CD8-positive, alpha-beta memory T cell (primary cell): ENCODE data around the gene BTBD18. TPM values are rescaled to one million over a fixed set of nuclear protein-coding genes. Genes with fewer than 3 reads are reported as not detected.
A peak's percentile ranks its signal among the peaks of the same experiment; 100 is the strongest.

ENCODE experiments used
- CTCF ChIA-PET: fragments of 350-600 bp; sonication (Branson Sonifier 250); formaldehyde crosslinking; loops from one replicate; lab custom pipeline; 2021; ENCODE audit warnings: antibody characterized with exemption; lab: Charles Lee
- POLR2A ChIA-PET: fragments of 350-600 bp; sonication (Branson Sonifier 250); formaldehyde crosslinking; loops from one replicate; lab custom pipeline; 2021; ENCODE audit warnings: antibody characterized with exemption; lab: Charles Lee
- DNase-seq, 5 donors: peaks; one replicate each; pipeline versions ENCODE4 v3.0.0 to v3.0.0-alpha.2; 2020 to 2022; ENCODE audit warnings: mixed read lengths in 1 of 5
- H3K27ac ChIP-seq: one replicate; pipeline ENCODE4 v1.7.0; 2013; ENCODE audit warnings: low read depth, mild to moderate bottlenecking, low read length, moderate library complexity
- H3K27me3 ChIP-seq: 2 replicates; pipeline ENCODE4 v1.7.0; 2013; ENCODE audit warnings: low read length, mild to moderate bottlenecking; ENCODE audit not compliant: insufficient read depth, poor library complexity, severe bottlenecking
- H3K36me3 ChIP-seq: 2 replicates; pipeline ENCODE4 v1.7.0; 2013; ENCODE audit warnings: mild to moderate bottlenecking, low read length, moderate library complexity; ENCODE audit not compliant: insufficient read depth
- H3K4me1 ChIP-seq: 2 replicates; pipeline ENCODE4 v1.7.0; 2013; ENCODE audit warnings: mild to moderate bottlenecking, low read length, moderate library complexity; ENCODE audit not compliant: insufficient read depth
- H3K4me3 ChIP-seq: 2 replicates; pipeline ENCODE4 v1.7.0; 2013; ENCODE audit warnings: mild to moderate bottlenecking, low read length
- H3K9me3 ChIP-seq: 2 replicates; pipeline ENCODE4 v1.7.0; 2013; ENCODE audit warnings: mild to moderate bottlenecking, low read length
- H3K27ac Mint-ChIP-seq, 8 donors: one replicate each; pipeline ENCODE4 v1.8.0; 2020 to 2021; ENCODE audit warnings: mixed read lengths in 8 of 8, mild to moderate bottlenecking in 6 of 8, inconsistent platforms in 3 of 8, moderate library complexity in 3 of 8
- H3K27me3 Mint-ChIP-seq, 2 donors: one replicate each; pipeline ENCODE4 v1.8.0; 2020 to 2021; ENCODE audit warnings: mixed read lengths in 2 of 2, mild to moderate bottlenecking in 1 of 2, moderate library complexity in 1 of 2
- H3K36me3 Mint-ChIP-seq, 3 donors: one replicate each; pipeline ENCODE4 v1.8.0; 2020 to 2021; ENCODE audit warnings: mixed read lengths in 3 of 3, inconsistent platforms in 1 of 3, mild to moderate bottlenecking in 1 of 3
- H3K4me1 Mint-ChIP-seq, 3 donors: one replicate each; pipeline ENCODE4 v1.8.0; 2020 to 2021; ENCODE audit warnings: mixed read lengths in 3 of 3, inconsistent platforms in 1 of 3, mild to moderate bottlenecking in 1 of 3
- H3K4me3 Mint-ChIP-seq, 7 donors: one replicate each; pipeline ENCODE4 v1.8.0; 2020 to 2021; ENCODE audit warnings: mixed read lengths in 7 of 7, mild to moderate bottlenecking in 6 of 7, moderate library complexity in 4 of 7, inconsistent platforms in 2 of 7
- H3K9me3 Mint-ChIP-seq, 5 donors: one replicate each; pipeline ENCODE4 v1.8.0; 2020 to 2022; ENCODE audit warnings: mixed read lengths in 5 of 5, mild to moderate bottlenecking in 3 of 5, moderate library complexity in 2 of 5, inconsistent platforms in 1 of 5
- polyA plus RNA-seq: library from polyadenylated mRNA; unstranded; fragments of 300-500 nt; fragmentation: Illumina TruSeq; gene quantifications from one replicate; pipeline ENCODE4 v1.2.3, GENCODE V29; 2021
- total RNA-seq, 2 experiments: library from RNA; stranded (reverse); gene quantifications; one replicate each; pipeline ENCODE4 v1.2.3, GENCODE V29; 2021

BTBD18 gene
- total and polyA plus RNA-seq, 3 experiments from 2014 or later = 0.89 TPM; not detected in 2

- no peak overlapping the region for H3K4me3 ChIP-seq
- Mint-ChIP-seq H3K27me3 (no peaks in the 10 kb centered on the region), H3K27ac (peak overlapping the region in 1 of 8 donors; percentile 70), H3K9me3 (no peaks in the 10 kb centered on the region), H3K4me3 (no peak overlapping the region), H3K4me1 (no peaks in the 10 kb centered on the region), H3K36me3 (peaks cover 0 to 7% (median 4%) of the 10 kb centered on the region in 3 donors)
- H3K4me1 ChIP-seq = no peaks in the 10 kb centered on the region
- H3K27ac ChIP-seq = peak overlapping the region; percentile 83
- DNase-seq = no peak
- H3K36me3 ChIP-seq = no peaks in the 10 kb centered on the region
- no peaks in the 10 kb centered on the region for H3K9me3 ChIP-seq
- POLR2A ChIA-PET = no interaction called here
- H3K27me3 ChIP-seq = no peaks in the 10 kb centered on the region
- CTCF ChIA-PET = no interaction called here
Measured at GRCh38 chr11:57762235-57762861, 10.7 kb upstream of the BTBD18 start.

- no peaks in the 10 kb centered on the region for H3K4me1 Mint-ChIP-seq
- H3K27ac Mint-ChIP-seq = peak within 1 kb of the TSS in 3 of 8 donors; percentile 17 to 92 (median 59)
- Histone ChIP-seq H3K9me3 (no peaks in the 10 kb centered on the region), H3K36me3 (no peaks in the 10 kb centered on the region), H3K4me3 (no peak within 1 kb of the TSS), H3K27me3 (no peaks in the 10 kb centered on the region), H3K4me1 (no peaks in the 10 kb centered on the region), H3K27ac (peak within 1 kb of the TSS; percentile 83)
- CTCF ChIA-PET = interaction anchor here (0.6 to 1.8 kb wide), 2 partner anchors 10 to 259 kb away, joined by 3 to 6 read pairs; partner anchors contain the start of gene BTBD18
- no peaks in the 10 kb centered on the region for H3K27me3 Mint-ChIP-seq
- DNase-seq = no peak
- no peaks in the 10 kb centered on the region for H3K9me3 Mint-ChIP-seq
- peaks cover 0 to 7% (median 3%) of the 10 kb centered on the region in 3 donors for H3K36me3 Mint-ChIP-seq
- POLR2A ChIA-PET = interaction anchor here (0.6 kb wide), 1 partner anchor 973 kb away, joined by 6 read pairs; no protein-coding TSS in a partner anchor
- H3K4me3 Mint-ChIP-seq = no peak within 1 kb of the TSS
Measured at GRCh38 chr11:57761301-57762234, 9.9 kb upstream of the BTBD18 start, which contains the start of gene CTNND1. Gene CTNND1 (plus strand): TSS chr11:57761802. CDS start chr11:57791479, 29,677 bp downstream.

DNA sequence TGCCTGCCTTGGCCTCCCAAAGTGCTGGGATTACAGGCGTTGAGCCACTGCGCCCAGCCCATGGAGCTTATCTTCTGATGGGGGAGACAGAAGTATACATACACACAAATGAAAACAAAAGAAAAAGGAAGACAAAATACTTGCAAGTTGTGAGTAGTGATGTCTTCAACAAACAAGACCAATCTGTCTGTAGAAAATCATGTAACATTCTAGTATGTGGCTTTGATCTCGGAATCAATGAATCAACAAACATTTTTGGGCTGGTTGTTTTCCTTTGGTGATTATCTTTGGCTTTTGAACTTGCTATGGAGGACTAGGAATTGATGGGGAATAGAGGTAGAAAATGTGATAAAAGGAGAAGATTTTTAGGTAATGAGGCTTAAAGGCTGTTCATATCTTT is 6.6 kb upstream of the BTBD18 start:
- ChIA-PET CTCF (interaction anchor here (1.6 kb wide), 1 partner anchor 42 kb away, joined by 7 read pairs; no protein-coding TSS in a partner anchor), POLR2A (no interaction called here)
- Mint-ChIP-seq H3K4me3 (no peak overlapping the region), H3K27me3 (no peaks in the 10 kb centered on the region), H3K27ac (peak overlapping the region in 1 of 8 donors; percentile 0), H3K9me3 (no peaks in the 10 kb centered on the region), H3K36me3 (peaks cover 0 to 7% (median 0%) of the 10 kb centered on the region in 3 donors), H3K4me1 (no peaks in the 10 kb centered on the region)
- Histone ChIP-seq H3K4me3 (no peak overlapping the region), H3K9me3 (no peaks in the 10 kb centered on the region), H3K27ac (no peak overlapping the region), H3K27me3 (no peaks in the 10 kb centered on the region), H3K36me3 (no peaks in the 10 kb centered on the region), H3K4me1 (no peaks in the 10 kb centered on the region)
- DNase-seq = no peak

DNA sequence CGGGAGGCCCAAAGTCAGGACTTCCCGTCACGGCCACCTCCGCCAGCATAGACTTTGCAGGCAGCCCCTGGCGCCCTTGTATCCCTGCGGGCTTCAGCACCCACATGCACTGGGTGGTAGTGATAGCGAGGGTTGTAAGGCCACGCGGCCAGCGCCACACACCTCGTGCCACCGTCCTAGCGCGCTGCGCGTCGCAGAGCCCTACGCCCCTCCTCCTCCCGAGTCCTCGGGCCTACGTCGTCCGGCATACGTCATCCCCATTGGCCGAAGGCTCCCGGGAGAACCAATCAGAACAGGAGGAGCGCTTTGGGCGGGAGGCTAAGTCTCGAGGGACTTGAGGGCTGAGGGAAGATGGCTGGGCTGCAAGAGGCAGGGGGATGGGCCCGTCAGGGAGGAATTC is 1.3 kb upstream of the BTBD18 start:
- H3K27ac Mint-ChIP-seq = no peak overlapping the region
- H3K27me3 Mint-ChIP-seq = no peaks in the 10 kb centered on the region
- ChIA-PET POLR2A (no interaction called here), CTCF (interaction anchor here (0.9 to 1.8 kb wide), 2 partner anchors 11 to 47 kb away, joined by 4 to 9 read pairs; partner anchors contain the start of gene SELENOH)
- H3K4me3 Mint-ChIP-seq = no peak overlapping the region
- Histone ChIP-seq H3K4me3 (no peak overlapping the region), H3K36me3 (no peaks in the 10 kb centered on the region), H3K27me3 (no peaks in the 10 kb centered on the region), H3K27ac (no peak overlapping the region), H3K4me1 (no peaks in the 10 kb centered on the region), H3K9me3 (no peaks in the 10 kb centered on the region)
- no peak for DNase-seq
- no peaks in the 10 kb centered on the region for H3K9me3 Mint-ChIP-seq
- peaks cover 0 to 10% (median 6%) of the 10 kb centered on the region in 3 donors for H3K36me3 Mint-ChIP-seq
- peaks cover 0 to 8% (median 0%) of the 10 kb centered on the region in 3 donors for H3K4me1 Mint-ChIP-seq

DNA sequence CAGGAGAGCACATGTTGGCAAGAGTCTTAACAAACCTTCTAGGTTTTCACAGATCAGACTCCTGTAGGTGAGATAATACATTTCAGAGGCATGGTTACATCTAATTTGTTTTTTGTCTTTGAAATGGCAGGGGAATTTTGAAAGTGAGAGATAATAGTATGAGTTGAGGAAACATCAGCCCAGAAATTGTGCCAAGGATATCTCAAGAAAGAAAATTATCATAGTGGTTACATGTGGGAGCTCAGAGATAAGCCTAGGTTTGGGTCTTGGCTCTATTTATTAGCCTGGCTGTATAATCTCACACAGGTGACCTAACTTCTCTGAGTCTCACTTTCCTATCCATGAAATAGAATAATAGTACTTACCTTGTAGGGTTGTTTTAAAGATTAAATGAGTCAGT is 443 bp downstream of the BTBD18 start:
- H3K36me3 ChIP-seq = no peaks in the 10 kb centered on the region
- H3K27ac ChIP-seq = no peak overlapping the region
- no peaks in the 10 kb centered on the region for H3K9me3 Mint-ChIP-seq
- H3K4me1 Mint-ChIP-seq = peaks cover 0 to 13% (median 3%) of the 10 kb centered on the region in 3 donors
- no peaks in the 10 kb centered on the region for H3K4me1 ChIP-seq
- no peaks in the 10 kb centered on the region for H3K27me3 Mint-ChIP-seq
- no peaks in the 10 kb centered on the region for H3K27me3 ChIP-seq
- POLR2A ChIA-PET = interaction anchor here (1.4 kb wide), 1 partner anchor 21 kb away, joined by 3 read pairs; no protein-coding TSS in a partner anchor
- no peak for DNase-seq
- no peak overlapping the region for H3K4me3 Mint-ChIP-seq
- no peak overlapping the region for H3K4me3 ChIP-seq
- H3K9me3 ChIP-seq = no peaks in the 10 kb centered on the region
- CTCF ChIA-PET = interaction anchor here (1.8 to 2.0 kb wide), 3 partner anchors 9 to 50 kb away, joined by 6 to 9 read pairs (median 8); partner anchors contain the start of genes CTNND1 and SELENOH
- peaks cover 0 to 21% (median 9%) of the 10 kb centered on the region in 3 donors for H3K36me3 Mint-ChIP-seq
- peak overlapping the region in 3 of 8 donors; percentile 24 to 78 (median 64) for H3K27ac Mint-ChIP-seq

DNA sequence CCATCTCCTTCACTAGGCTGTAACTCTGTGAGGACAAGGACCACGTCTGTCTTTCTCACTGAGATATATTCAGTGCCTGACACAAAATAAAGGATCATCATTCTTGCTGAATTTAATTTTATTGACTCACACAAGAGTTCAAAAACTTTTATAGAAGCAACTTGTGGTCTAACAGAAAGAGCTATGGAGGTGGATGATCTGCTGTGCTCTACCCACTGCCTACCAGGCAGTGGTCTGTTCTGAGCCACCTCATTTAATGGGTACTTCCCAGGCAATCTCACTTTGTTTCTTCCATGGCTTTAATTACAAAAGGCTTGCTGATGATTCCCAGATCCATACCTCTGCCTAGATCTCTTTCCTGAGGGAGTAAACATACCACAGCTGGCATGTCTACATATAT is 4.7 kb downstream of the BTBD18 start:
- Mint-ChIP-seq H3K4me3 (peak overlapping the region in 1 of 7 donors; percentile 34), H3K36me3 (peaks cover 0 to 59% (median 13%) of the 10 kb centered on the region in 3 donors), H3K9me3 (no peaks in the 10 kb centered on the region), H3K4me1 (peaks cover 22 to 49% (median 31%) of the 10 kb centered on the region in 3 donors), H3K27me3 (no peaks in the 10 kb centered on the region), H3K27ac (peak overlapping the region in 7 of 8 donors; percentile 11 to 87 (median 66))
- POLR2A ChIA-PET = no interaction called here
- DNase-seq = no peak
- Histone ChIP-seq H3K27ac (no peak overlapping the region), H3K4me1 (peaks cover 18% of the 10 kb centered on the region), H3K36me3 (peaks cover 17% of the 10 kb centered on the region), H3K4me3 (no peak overlapping the region), H3K9me3 (no peaks in the 10 kb centered on the region), H3K27me3 (no peaks in the 10 kb centered on the region)
- CTCF ChIA-PET = interaction anchor here (0.7 to 1.3 kb wide), 2 partner anchors 45 to 54 kb away, joined by 3 to 4 read pairs; no protein-coding TSS in a partner anchor

DNA sequence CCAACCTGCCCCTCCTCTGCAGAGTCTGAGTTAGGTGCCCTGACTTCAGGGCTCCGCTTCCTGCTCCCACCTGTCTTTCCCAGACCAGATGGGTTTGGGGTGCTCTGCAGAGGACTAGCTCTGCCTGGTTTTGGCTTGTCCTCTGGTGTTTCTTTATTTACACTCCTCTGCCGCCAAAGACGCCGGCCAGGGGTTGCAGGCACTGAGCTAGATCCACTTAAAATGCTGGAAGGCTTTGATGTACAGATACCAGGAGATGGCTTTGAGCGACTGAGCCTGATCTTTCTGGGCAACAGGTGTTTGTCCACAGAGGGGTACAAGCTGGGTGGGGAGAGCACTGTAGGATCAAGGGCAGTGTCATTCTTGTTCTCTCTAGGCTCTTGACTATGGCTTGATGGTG is 6.4 kb downstream of the BTBD18 start:
- Mint-ChIP-seq H3K27ac (peak overlapping the region in 7 of 8 donors; percentile 54 to 91 (median 70)), H3K9me3 (no peaks in the 10 kb centered on the region), H3K4me1 (peaks cover 30 to 58% (median 40%) of the 10 kb centered on the region in 3 donors), H3K4me3 (peak overlapping the region in 2 of 7 donors; percentile 19 to 51), H3K36me3 (peaks cover 0 to 66% (median 12%) of the 10 kb centered on the region in 3 donors), H3K27me3 (peaks cover 0 to 2% of the 10 kb centered on the region in 2 donors)
- Histone ChIP-seq H3K36me3 (peaks cover 17% of the 10 kb centered on the region), H3K27me3 (no peaks in the 10 kb centered on the region), H3K4me3 (no peak overlapping the region), H3K9me3 (no peaks in the 10 kb centered on the region), H3K4me1 (peaks cover 26% of the 10 kb centered on the region), H3K27ac (no peak overlapping the region)
- ChIA-PET POLR2A (interaction anchor here (0.6 kb wide), 1 partner anchor 52 kb away, joined by 4 read pairs; no protein-coding TSS in a partner anchor), CTCF (interaction anchor here (1.2 to 2.3 kb wide), 3 partner anchors 56 to 252 kb away, joined by 3 to 8 read pairs (median 4); partner anchors contain the start of gene UBE2L6)
- DNase-seq = no peak
